GM11168 (cell line): ENCODE data around the gene CAMLG.

Experiments
- in situ Hi-C: fragments of 300-500 bp; cut with MboI; formaldehyde crosslinking; loops from one replicate; pipeline ENCODE4 v1.12.0; 2022; ENCODE audit warnings: low sequenced_read_pairs; ENCODE audit not compliant: unreplicated experiment

The CAMLG gene

DNA sequence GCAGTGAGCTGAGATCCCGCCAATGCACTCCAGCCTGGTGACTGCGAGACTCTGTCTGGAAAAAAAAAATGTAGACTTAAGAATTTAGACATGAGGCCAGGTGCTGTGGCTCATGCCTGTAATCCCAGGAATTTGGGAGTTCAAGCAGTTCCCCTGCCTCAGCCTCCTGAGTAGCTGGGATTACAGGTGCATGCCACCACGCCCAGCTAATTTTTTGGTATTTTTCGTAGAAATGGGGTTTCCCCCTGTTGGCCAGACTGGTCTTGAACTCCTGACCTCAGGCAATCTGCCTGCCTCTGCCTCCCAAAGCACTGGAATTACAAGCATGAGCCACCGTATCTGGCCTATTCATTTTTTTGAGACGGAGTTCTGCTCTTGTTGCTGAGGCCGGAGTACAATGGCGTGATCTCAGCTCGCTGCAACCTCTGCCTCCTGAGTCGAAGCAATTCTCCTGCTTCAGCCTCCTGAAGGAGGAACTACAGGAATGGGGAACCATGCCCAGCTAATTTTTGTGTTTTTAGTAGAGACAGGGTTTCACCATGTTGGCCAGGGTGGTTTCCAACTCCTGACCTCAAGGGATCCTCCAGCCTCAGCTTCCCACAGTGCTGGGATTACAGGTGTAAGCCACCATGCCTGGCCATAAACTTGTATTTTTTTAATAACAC, 34.2 kb downstream of the CAMLG start:
- in situ Hi-C loops = no loop called here

- in situ Hi-C loops = no loop called here
These were observed 39.0 kb downstream of the CAMLG start for GRCh38 chr5:134777366-134777765.

- in situ Hi-C loops = no loop called here
These were observed 46.0 kb downstream of the CAMLG start for GRCh38 chr5:134784241-134784920.

DNA sequence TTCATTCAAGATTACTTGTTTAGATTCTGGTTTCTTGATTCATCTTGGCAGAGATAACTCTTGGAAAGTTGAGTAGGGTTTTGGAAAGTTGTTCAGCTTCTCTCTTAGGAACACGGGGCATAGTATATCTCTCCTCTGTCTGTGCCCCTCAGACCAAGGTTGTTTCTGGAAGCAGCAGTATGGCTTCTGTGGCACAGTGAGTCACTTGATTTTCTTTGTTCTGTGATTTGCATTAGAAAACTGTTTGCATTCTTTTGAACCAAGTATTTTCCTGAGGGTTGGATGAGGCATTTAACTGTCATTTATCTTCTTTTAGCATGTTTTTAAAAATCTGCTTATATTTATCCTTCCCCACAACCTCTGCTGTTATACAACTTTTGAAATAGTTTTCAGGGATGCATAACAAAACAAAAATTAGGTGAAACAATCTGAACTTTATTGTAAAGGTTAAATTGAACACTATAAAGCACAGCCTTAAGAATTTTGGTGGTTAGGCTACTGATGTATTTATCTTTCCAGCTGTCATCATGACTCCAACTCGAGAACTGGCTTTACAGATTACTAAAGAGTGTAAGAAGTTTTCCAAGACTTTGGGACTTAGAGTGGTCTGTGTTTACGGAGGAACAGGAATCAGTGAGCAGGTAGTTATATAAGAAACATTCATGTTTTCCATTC, 46.7 kb downstream of the CAMLG start:
- in situ Hi-C loops = no loop called here

- in situ Hi-C loops = no loop called here
These were observed 49.3 kb downstream of the CAMLG start for GRCh38 chr5:134787692-134788091.

GRCh38 chr5:134791580-134791979, 53.2 kb downstream of the CAMLG start:
- in situ Hi-C loops = no loop called here

DNA sequence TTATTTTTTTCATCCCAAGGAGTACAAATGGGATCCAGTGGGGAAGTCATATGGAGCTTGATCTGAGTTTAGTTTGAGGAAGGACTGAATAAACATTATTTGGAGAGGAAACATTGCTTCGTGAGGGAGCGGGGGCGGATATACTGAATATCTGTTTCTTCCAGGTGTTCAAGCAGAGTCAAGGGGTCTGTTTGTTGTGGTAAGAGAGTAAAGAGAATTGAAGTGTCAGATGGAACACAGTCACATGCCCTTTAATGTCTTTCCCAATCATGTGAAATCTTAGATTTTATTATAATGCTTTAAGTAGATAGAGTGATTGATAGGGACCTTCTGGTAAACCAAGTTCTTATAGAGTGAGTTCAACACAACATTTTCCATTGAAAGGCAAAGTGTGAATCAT, 53.9 kb downstream of the CAMLG start:
- in situ Hi-C loops = no loop called here

- in situ Hi-C loops = no loop called here
These were observed 54.8 kb downstream of the CAMLG start for GRCh38 chr5:134793111-134793510.

GRCh38 chr5:134794082-134794481, 55.7 kb downstream of the CAMLG start:
- in situ Hi-C loops = no loop called here

- in situ Hi-C loops = no loop called here
These were observed 56.5 kb downstream of the CAMLG start for GRCh38 chr5:134794819-134795218.

GRCh38 chr5:134798468-134798867, 60.1 kb downstream of the CAMLG start:
- in situ Hi-C loops = no loop called here
